Activated naive CD4-positive, alpha-beta T cell treated with anti-CD3 and anti-CD28 coated beads for 36 hours (primary cell): ENCODE data around the gene FCN3. TPM values are rescaled to one million over a fixed set of nuclear protein-coding genes. Genes with fewer than 3 reads are reported as not detected.

Experiments
- CTCF ChIA-PET: fragments of 350-600 bp; sonication (Branson Sonifier 250); formaldehyde crosslinking; loops from one replicate; lab custom pipeline; 2021; ENCODE audit warnings: antibody characterized with exemption; lab: Charles Lee
- DNase-seq: peaks from one replicate; pipeline ENCODE4 v3.0.0-alpha.2; 2020
- H3K27ac Mint-ChIP-seq: one replicate; pipeline ENCODE4 v1.8.0; 2021; ENCODE audit warnings: mild to moderate bottlenecking, mixed read lengths
- H3K27me3 Mint-ChIP-seq: one replicate; pipeline ENCODE4 v1.8.0; 2021; ENCODE audit warnings: low read depth, mixed read lengths
- H3K36me3 Mint-ChIP-seq: one replicate; pipeline ENCODE4 v1.8.0; 2021; ENCODE audit warnings: low read depth, mixed read lengths
- H3K4me1 Mint-ChIP-seq: one replicate; pipeline ENCODE4 v1.8.0; 2021; ENCODE audit warnings: low read depth, mixed read lengths
- H3K4me3 Mint-ChIP-seq: one replicate; pipeline ENCODE4 v1.8.0; 2021; ENCODE audit warnings: mild to moderate bottlenecking, moderate library complexity, mixed read lengths
- H3K9me3 Mint-ChIP-seq: one replicate; pipeline ENCODE4 v1.8.0; 2021; ENCODE audit warnings: mixed read lengths
- intact Hi-C: fragments of 100-400 bp; cut with micrococcal nuclease; formaldehyde crosslinking; loops from one replicate; pipeline ENCODE4 v1.15.1; 2023
- total RNA-seq, 2 experiments: library from RNA; stranded (reverse); gene quantifications; one replicate each; pipeline ENCODE4 v1.2.3, GENCODE V29; 2021

Gene FCN3
- not detected for total RNA-seq

DNA sequence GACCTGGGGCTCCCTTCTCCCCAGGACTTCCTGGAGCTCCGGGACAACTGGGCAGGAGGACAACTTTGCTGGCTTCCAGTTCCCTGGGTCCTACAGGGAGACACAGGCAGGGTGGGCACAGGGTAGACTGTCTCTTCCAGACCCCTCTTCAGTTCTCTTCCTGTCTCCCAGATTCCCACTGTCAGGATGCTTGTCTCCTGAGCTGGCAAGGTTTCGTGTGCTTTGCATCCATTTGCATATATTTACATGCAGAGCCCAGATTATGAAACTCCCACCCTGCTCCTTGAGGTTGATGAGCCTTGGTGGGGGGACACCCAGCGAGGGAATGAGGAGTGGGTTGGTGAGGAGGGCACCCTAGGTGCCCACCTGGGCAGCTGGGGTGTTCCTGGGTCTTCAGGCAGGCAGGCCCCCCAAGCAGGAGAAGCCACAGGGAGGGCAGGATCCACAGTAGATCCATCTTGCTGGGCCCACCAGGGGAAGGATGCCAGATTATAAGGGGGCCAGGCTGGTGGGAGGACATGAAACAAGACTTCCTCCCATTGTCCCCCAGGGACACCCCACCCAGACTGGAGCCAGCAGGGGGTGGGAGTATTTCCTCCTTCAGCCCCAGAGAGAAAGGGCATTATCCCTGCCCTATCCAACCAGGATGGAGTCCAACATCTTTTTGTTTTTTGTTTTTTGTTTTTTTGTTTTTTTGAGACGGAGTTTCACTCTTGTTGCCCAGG, at the start of gene FCN3:
Gene FCN3 (minus strand): TSS at position 463 of the 725 bp plus-strand sequence. CDS start 6 bp downstream, at position 457.
- Mint-ChIP-seq H3K27ac (no peak within 1 kb of the TSS), H3K9me3 (no peaks in the 10 kb centered on the region), H3K4me1 (peaks cover 4% of the 10 kb centered on the region), H3K36me3 (no peaks in the 10 kb centered on the region), H3K4me3 (no peak within 1 kb of the TSS), H3K27me3 (no peaks in the 10 kb centered on the region)
- DNase-seq, result no peak
- CTCF ChIA-PET, result no interaction called here
- intact Hi-C loops, result no loop called here

- CTCF ChIA-PET, result interaction anchor here (0.6 to 2.0 kb wide), 4 partner anchors 8 to 744 kb away, joined by 3 to 7 read pairs (median 3); no protein-coding TSS in a partner anchor
- H3K36me3 Mint-ChIP-seq, result peaks cover 15% of the 10 kb centered on the region
- no peaks in the 10 kb centered on the region for H3K27me3 Mint-ChIP-seq
- intact Hi-C loops, result no loop called here
- no peak for DNase-seq
- H3K4me3 Mint-ChIP-seq, result no peak overlapping the region
- H3K9me3 Mint-ChIP-seq, result no peaks in the 10 kb centered on the region
- peaks cover 68% of the 10 kb centered on the region for H3K4me1 Mint-ChIP-seq
- peak overlapping the region; percentile 21 for H3K27ac Mint-ChIP-seq
Observed at GRCh38 chr1:27423709-27424108, 49.1 kb upstream of the FCN3 start.

DNA sequence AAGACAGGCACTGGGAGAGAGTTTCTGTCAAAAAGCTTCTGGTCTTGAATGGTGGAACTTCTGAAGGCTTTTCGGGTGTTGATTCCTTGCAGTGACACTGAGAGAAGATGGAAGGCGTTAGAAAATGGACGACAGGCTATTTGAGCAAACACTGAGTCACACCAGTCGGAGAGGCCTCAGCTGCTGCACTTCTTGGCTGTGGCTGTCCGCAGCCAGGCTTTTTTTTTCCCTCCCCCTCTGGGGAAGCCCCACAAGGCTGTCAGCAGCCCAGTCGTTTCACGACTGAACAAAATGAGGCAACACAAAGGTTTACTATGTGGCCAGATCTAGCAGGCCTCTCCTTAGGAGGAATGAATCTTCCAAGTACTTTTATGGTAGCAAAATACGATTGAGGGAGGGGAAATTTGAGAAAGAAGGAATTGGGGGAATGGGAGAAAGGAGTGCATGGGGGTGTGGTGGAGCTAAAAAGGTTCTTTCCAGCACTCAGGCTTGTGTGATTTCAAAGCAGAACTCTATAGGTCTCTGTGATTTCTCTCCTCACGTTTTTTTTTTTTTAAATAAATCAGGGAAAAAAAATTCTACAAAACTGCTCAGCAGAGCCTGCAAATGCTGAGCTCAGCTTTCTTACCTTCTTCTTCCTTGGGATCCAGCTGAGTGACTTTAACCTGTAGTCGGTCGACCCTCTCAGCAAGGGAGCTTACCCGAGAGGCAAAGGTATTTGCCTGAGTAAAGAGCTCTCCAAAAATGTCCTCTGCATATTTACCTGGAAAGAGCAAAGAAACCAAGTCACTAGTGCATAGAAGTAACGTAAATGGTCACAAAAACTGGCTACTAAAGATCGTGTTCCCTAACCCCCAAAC, 43.9 kb upstream of the FCN3 start:
- H3K27ac Mint-ChIP-seq, result peak overlapping the region; percentile 82
- no peak overlapping the region for H3K4me3 Mint-ChIP-seq
- intact Hi-C loops, result loop anchor here (1.0 to 5.0 kb wide), 3 partner anchors 27 to 244 kb away; partner anchors contain the start of gene WASF2
- H3K9me3 Mint-ChIP-seq, result no peaks in the 10 kb centered on the region
- no peaks in the 10 kb centered on the region for H3K27me3 Mint-ChIP-seq
- peak; percentile 80 for DNase-seq
- peaks cover 31% of the 10 kb centered on the region for H3K36me3 Mint-ChIP-seq
- peaks cover 49% of the 10 kb centered on the region for H3K4me1 Mint-ChIP-seq
- CTCF ChIA-PET, result interaction anchor here (0.6 to 1.9 kb wide), 8 partner anchors 27 to 251 kb away, joined by 3 to 4 read pairs (median 3); partner anchors contain the start of gene AHDC1

- CTCF ChIA-PET, result interaction anchor here (0.6 to 3.8 kb wide), 6 partner anchors 18 to 188 kb away, joined by 3 to 29 read pairs (median 3); no protein-coding TSS in a partner anchor
- Mint-ChIP-seq H3K27me3 (no peaks in the 10 kb centered on the region), H3K27ac (peak overlapping the region; percentile 82), H3K9me3 (no peaks in the 10 kb centered on the region), H3K4me3 (no peak overlapping the region), H3K36me3 (peaks cover 36% of the 10 kb centered on the region), H3K4me1 (peaks cover 46% of the 10 kb centered on the region)
- intact Hi-C loops, result loop anchor here (1.0 to 5.0 kb wide), 3 partner anchors 28 to 245 kb away; partner anchors contain the start of gene WASF2
- no peak for DNase-seq
Observed at GRCh38 chr1:27417713-27418112, 43.1 kb upstream of the FCN3 start.

GRCh38 chr1:27416387-27417111, 41.9 kb upstream of the FCN3 start:
- DNase-seq, result peak; percentile 72
- H3K9me3 Mint-ChIP-seq, result no peaks in the 10 kb centered on the region
- intact Hi-C loops, result loop anchor here (1.0 to 5.0 kb wide), 3 partner anchors 105 to 246 kb away; no protein-coding TSS in a partner anchor
- peaks cover 38% of the 10 kb centered on the region for H3K4me1 Mint-ChIP-seq
- CTCF ChIA-PET, result interaction anchor here (0.5 to 3.8 kb wide), 25 partner anchors 8 to 321 kb away, joined by 3 to 29 read pairs (median 4); partner anchors contain the start of gene WASF2
- peaks cover 40% of the 10 kb centered on the region for H3K36me3 Mint-ChIP-seq
- no peaks in the 10 kb centered on the region for H3K27me3 Mint-ChIP-seq
- H3K4me3 Mint-ChIP-seq, result no peak overlapping the region
- H3K27ac Mint-ChIP-seq, result no peak overlapping the region

GRCh38 chr1:27414091-27414490, 39.5 kb upstream of the FCN3 start:
- Mint-ChIP-seq H3K4me3 (no peak overlapping the region), H3K4me1 (peaks cover 22% of the 10 kb centered on the region), H3K9me3 (no peaks in the 10 kb centered on the region), H3K36me3 (peaks cover 40% of the 10 kb centered on the region), H3K27me3 (no peaks in the 10 kb centered on the region), H3K27ac (no peak overlapping the region)
- intact Hi-C loops, result no loop called here
- CTCF ChIA-PET, result interaction anchor here (0.6 to 3.8 kb wide), 7 partner anchors 11 to 310 kb away, joined by 3 to 29 read pairs (median 4); no protein-coding TSS in a partner anchor
- DNase-seq, result no peak

- Mint-ChIP-seq H3K4me3 (no peak overlapping the region), H3K4me1 (peaks cover 11% of the 10 kb centered on the region), H3K27ac (no peak overlapping the region), H3K36me3 (peaks cover 36% of the 10 kb centered on the region), H3K27me3 (no peaks in the 10 kb centered on the region), H3K9me3 (no peaks in the 10 kb centered on the region)
- intact Hi-C loops, result no loop called here
- CTCF ChIA-PET, result interaction anchor here (0.7 to 2.6 kb wide), 8 partner anchors 10 to 250 kb away, joined by 3 to 9 read pairs (median 4); no protein-coding TSS in a partner anchor
- DNase-seq, result no peak
Observed at GRCh38 chr1:27413004-27413403, 38.4 kb upstream of the FCN3 start.

DNA sequence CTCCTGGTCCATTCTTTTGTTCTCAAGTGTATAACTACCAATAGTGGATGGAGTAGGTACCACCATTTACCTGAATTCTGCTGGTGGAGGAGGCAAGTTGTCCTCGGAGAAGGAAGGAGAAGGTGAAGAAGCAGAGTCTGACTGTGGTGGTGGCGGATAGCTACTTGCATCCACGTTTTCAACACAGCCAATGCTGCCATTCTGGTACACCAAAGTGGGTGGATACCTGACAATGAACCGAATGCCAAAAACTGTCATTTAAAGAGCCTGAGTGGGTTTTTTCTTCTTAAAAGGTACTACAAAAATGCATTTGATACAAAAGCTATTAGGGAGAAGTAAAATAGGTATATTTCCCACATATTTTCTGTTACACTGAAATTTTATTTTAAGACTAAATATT, 37.9 kb upstream of the FCN3 start:
- no peak for DNase-seq
- Mint-ChIP-seq H3K27ac (no peak overlapping the region), H3K9me3 (no peaks in the 10 kb centered on the region), H3K27me3 (no peaks in the 10 kb centered on the region), H3K4me3 (no peak overlapping the region), H3K4me1 (peaks cover 8% of the 10 kb centered on the region), H3K36me3 (peaks cover 36% of the 10 kb centered on the region)
- intact Hi-C loops, result no loop called here
- CTCF ChIA-PET, result interaction anchor here (1.0 to 1.7 kb wide), 8 partner anchors 9 to 250 kb away, joined by 3 to 6 read pairs (median 4); no protein-coding TSS in a partner anchor

DNA sequence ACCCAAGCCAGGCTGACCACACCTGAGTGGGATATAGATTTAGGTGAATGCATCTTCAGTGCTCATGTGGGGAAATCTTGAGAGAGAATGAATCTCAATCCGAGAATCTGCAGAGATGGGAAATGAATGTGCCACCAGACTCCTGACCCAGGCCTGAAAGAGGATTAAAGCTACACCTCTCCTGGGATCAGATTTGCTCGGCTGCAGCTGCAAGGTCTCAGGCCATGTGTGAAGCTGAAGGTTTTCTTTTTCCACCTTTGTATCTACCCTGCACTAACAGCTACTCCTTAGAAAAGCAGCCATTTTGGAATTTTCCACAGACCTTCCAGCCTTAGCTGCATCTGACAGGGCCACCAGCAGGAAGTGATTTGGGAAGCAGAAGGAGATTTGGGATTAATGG, 36.1 kb upstream of the FCN3 start:
- CTCF ChIA-PET, result interaction anchor here (0.5 to 2.0 kb wide), 5 partner anchors 10 to 767 kb away, joined by 3 to 10 read pairs (median 4); no protein-coding TSS in a partner anchor
- intact Hi-C loops, result no loop called here
- Mint-ChIP-seq H3K4me3 (no peak overlapping the region), H3K36me3 (peaks cover 24% of the 10 kb centered on the region), H3K27me3 (no peaks in the 10 kb centered on the region), H3K9me3 (no peaks in the 10 kb centered on the region), H3K27ac (no peak overlapping the region), H3K4me1 (no peaks in the 10 kb centered on the region)
- no peak for DNase-seq

DNA sequence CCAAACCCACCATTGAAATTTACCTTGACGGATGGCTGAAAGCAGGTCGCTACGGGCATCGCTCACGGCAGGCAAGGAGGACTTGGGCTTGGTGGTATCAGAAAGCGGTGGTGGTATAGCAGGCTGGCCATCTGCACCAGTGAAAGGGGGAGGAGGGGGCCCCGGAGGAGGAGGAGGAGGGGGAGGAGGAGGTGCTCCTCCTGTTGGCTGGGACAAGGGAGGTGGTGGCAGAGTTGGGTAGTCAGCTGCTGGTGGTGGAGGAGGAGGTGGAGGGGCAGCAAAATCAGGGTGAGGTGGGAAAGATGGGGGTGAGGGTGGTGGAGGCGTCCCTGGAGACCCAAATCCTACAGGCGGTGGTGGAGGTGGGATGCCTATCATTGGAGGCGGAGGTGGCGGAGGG, 35.0 kb upstream of the FCN3 start:
- Mint-ChIP-seq H3K9me3 (no peaks in the 10 kb centered on the region), H3K36me3 (peaks cover 18% of the 10 kb centered on the region), H3K27ac (no peak overlapping the region), H3K4me1 (no peaks in the 10 kb centered on the region), H3K27me3 (no peaks in the 10 kb centered on the region), H3K4me3 (no peak overlapping the region)
- intact Hi-C loops, result no loop called here
- CTCF ChIA-PET, result interaction anchor here (1.3 to 2.0 kb wide), 3 partner anchors 13 to 147 kb away, joined by 4 to 10 read pairs (median 5); no protein-coding TSS in a partner anchor
- DNase-seq, result no peak

- Mint-ChIP-seq H3K4me1 (peaks cover 12% of the 10 kb centered on the region), H3K27me3 (no peaks in the 10 kb centered on the region), H3K4me3 (no peak overlapping the region), H3K9me3 (no peaks in the 10 kb centered on the region), H3K36me3 (peaks cover 9% of the 10 kb centered on the region), H3K27ac (no peak overlapping the region)
- intact Hi-C loops, result no loop called here
- DNase-seq, result no peak
- CTCF ChIA-PET, result no interaction called here
Observed at GRCh38 chr1:27408151-27408550, 33.5 kb upstream of the FCN3 start.
